ENCODE data around the gene ANKS3.

DNA sequence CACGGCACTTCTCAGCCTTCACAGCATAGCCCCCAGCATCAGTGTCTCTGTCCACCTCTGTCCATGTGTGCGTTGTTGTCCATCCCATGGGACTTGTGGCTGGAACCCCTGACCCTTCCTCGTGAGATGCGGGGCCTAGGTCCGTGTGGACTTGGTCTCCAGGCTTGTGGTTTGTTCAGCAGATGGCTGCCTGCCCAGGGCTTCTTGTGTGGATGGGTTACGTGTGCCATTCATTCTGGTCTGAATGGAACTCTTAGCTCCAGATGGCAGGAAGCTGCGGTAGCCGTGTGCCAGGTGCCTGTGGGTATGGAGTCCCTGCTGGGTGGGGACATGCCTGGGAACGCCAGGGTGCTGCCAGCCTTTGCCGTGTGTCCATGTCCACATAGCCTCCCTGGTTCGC is 72.4 kb downstream of the ANKS3 start:
- TF ChIP-seq, protein P1, sequence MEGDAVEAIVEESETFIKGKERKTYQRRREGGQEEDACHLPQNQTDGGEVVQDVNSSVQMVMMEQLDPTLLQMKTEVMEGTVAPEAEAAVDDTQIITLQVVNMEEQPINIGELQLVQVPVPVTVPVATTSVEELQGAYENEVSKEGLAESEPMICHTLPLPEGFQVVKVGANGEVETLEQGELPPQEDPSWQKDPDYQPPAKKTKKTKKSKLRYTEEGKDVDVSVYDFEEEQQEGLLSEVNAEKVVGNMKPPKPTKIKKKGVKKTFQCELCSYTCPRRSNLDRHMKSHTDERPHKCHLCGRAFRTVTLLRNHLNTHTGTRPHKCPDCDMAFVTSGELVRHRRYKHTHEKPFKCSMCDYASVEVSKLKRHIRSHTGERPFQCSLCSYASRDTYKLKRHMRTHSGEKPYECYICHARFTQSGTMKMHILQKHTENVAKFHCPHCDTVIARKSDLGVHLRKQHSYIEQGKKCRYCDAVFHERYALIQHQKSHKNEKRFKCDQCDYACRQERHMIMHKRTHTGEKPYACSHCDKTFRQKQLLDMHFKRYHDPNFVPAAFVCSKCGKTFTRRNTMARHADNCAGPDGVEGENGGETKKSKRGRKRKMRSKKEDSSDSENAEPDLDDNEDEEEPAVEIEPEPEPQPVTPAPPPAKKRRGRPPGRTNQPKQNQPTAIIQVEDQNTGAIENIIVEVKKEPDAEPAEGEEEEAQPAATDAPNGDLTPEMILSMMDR (IDR thresholded peaks at IDR 0.05): no peak
- TF ChIP-seq POLR2A (IDR thresholded peaks at IDR 0.05): no peak
